HG02973 (cell line): ENCODE data around the gene ZMYND19.
"Not testable (repeated sequence)": the region's sequence is repeated elsewhere in the genome, so short reads cannot be mapped to it uniquely, and the experiment has no call there.

ENCODE experiments used
- ATAC-seq: cut with Tn5 transposase; IDR thresholded peaks from one replicate; pipeline ENCODE4 v1.9.1; 2021; ENCODE audit warnings: moderate library complexity; ENCODE audit not compliant: unreplicated experiment

ZMYND19 gene

DNA sequence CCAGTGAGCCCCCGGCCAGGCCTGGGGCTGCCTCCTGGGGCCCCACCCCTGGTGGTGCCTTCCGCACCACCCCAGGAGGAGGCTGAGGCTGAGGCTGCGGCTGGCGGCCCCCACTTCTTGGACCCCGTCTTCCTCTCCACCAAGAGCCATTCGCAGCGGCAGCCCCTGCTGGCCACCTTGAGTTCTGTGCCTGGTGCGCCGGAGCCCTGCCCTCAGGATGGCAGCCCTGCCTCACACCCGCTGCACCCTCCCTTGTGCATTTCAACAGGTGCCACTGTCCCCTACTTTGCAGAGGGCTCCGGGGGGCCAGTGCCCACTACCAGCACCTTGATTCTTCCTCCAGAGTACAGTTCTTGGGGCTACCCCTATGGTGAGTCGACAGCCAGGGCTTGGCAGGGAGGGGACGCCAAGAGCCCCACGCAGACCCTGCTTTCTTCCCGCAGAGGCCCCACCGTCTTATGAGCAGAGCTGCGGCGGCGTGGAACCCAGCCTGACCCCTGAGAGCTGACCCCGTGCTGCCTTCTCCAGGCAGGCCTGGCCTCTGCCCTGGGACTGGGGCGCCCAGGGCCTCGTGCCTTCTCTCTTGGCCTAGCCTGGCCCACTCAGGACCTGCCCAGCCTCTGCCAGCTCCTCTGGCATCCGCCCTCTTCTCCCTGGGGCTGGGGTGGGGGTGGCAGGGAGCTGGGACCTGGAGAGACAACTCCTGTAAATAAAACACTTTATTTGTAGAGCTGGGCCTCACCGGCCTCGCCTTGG lies 24.5 kb upstream of the ZMYND19 start:
- no peak for ATAC-seq

GRCh38 chr9:137613738-137614523 lies 23.6 kb upstream of the ZMYND19 start:
- ATAC-seq = no peak

DNA sequence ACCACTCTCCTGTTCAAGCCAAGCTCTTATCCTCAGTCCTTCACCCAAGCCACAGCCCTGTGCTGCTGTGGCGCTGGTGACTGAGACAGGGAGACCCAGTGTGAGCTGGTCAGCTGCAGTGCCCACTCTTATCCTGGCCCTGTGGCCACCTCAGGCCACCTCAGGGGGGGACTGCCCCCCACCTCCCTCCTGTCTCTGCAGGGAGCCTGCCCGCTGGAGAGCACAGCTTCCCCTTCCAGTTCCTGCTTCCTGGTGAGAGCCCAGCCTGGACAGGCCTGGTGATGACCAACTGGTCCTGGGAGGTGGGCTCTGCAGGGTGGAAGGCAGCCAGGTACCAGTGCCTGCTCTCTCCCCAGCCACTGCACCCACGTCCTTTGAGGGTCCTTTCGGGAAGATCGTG lies 22.9 kb upstream of the ZMYND19 start:
- ATAC-seq = no peak

DNA sequence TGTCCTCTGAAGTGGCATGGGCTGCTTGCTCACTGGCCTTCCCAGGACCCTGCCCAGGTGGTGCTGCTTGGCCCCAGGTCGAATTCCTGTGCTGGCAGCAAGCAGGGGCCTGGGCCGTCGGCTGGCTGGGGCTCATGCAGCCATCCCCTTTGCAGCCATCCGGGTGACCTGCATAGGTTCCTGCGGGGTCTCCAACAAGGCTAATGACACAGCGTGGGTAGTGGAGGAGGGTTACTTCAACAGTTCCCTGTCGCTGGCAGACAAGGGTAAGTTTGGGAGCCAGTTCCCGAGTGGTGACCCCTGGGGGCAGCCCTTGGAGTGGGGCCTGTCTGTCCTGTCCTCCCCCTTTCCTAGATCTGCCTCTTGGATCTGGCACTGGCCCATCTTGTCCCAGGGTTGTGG lies 22.4 kb upstream of the ZMYND19 start:
- ATAC-seq = no peak

DNA sequence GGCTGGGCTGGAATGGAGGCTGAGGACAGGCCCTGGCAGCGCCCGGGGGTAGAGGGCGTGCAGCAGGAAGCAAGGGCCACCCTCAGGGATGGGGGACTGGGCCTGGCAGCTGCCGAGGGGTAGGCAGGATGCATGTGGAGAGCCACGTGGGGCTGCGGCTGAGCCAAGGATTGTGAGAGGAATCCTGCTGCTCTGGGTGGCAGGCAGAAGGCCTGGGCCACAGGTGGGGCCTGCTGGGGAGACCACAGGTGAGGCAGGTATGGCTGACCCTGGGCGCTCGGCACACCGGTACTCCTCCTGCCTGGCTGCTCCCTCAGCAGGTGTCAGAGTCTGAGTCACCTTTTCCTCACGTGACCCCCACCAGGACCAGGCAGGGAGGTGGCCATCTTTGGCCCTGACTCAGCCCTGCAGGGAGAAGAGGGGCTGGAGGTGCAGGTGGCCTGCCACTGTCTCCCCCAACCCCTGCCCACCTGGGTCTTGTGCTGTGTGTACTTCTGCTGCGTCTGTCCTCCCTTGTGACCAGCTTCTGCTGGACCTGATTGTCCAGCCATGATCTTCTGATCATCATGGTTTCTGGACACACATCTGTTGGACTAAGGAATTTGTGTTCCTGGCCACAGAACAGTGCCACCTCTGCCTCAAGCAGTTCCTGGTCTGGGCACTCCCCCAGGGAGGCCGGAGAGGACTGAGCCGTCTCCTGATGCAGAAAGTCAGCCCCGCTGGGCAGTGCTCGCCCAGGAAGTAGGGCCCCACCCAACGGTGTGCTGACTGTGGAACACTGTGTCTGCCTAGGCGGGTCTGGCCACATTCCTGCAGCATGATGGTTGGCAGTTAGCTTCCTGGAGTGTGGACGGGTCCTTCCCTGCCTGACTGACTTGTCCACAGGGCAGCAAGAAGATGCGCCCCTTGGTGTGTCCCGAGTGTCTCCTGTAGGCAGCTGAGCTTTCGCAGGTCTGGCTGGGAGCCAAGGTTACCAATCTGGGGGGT lies 21.6 kb upstream of the ZMYND19 start:
- ATAC-seq = no peak

DNA sequence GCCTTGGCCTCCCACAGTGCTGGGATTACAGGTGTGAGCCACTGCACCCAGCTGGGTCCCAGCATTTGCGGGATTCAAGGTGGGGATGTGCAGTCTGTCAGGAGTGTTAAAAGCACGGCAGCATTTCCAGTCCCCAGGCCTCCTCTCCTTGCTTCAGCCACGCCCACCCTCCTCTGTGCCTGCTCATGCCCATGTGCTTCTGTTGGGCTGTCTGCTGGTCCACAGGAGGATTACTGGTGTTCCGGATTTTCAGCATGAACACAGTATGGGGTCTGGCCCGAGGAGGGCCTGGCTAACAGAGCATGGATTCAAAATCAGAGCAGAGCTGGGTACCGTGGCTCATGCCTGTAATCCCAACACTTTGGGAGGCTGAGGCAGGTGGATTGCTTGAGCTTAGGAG lies 20.6 kb upstream of the ZMYND19 start:
- no peak for ATAC-seq

- no peak for ATAC-seq
Observed at GRCh38 chr9:137607141-137607857, 17.0 kb upstream of the ZMYND19 start.

DNA sequence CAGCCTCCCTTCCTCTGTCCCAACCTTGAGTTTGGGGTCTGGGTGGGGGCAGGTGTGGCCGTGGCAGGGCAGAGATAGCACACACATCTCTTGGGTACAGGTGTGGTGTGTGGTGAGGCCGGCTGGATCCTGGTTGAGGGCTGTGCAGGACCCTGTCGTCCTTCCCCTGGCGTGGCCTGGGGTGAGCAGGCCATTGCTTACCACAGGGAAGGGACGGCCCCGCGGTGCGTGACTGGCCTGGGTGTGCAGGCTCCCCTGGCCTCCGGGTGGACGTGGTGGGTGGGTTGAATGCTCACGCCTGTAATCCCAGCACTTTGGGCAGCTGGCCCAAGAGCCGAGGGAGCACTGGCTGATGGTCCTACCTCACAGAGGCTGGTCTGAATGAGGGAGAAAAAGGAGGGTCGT lies 16.4 kb upstream of the ZMYND19 start:
- no peak for ATAC-seq

GRCh38 chr9:137606005-137606621 lies 15.8 kb upstream of the ZMYND19 start:
- ATAC-seq = peak; percentile 16

- peak; percentile 59 for ATAC-seq
Observed at GRCh38 chr9:137605121-137606004, 15.1 kb upstream of the ZMYND19 start, which contains the start of gene ARRDC1. ARRDC1 (plus strand) TSS chr9:137605686; CDS start chr9:137605718, 32 bp downstream.

DNA sequence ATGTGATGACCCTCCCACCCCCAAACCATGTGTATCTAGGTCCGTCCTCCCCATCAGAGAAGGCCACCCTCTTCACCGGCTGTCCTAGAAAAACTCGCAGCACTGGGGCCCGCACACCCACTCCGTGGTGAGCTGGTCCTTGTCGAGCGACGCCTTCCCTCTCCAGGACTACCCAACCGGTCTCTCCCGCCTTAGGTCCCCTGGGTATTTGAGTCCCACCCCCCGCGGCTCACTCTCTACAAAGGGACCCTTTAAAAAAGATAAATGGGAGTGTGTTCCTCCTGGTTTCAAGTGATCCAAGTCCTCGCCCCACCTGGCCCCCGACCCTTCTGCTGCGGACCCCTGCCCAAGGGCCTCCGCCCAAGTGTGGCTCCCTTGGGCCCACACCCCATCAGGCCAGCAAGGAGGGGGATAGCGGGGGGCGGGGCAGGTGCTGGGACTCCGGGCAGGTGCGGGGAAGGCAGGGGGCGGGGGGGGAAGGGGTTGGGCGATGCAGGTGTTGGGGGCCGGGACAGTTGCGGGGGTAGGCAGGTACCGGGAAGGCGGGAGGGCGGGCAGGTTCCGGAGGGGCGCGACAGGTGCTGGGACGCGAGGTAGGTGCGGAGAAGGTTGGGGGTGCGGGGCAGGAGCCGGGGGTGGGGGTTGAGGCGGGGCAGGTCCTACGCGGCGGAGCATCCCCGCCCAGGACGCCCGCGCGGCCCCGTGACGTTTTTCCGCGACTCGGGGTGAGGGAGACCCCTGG lies 14.2 kb upstream of the ZMYND19 start:
- no peak for ATAC-seq

DNA sequence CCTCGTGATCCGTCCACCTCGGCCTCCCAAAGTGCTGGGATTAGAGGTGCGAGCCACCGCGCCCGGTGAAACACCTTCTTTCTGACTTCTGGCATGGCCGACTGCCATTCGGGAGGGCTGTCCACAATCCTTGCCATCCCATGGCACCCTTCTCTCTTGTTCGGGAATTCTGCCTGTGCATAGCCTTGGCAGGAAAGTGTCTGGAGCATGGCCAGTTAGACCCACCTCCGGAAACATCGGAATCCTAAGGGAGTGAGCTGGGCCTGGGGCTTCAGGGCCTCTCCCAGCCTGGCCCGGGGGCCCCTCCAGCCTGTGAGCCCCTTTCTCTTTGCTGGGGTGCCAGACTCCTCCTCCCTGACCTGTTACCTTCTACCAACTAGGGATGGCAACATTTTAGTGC lies 13.6 kb upstream of the ZMYND19 start:
- no peak for ATAC-seq

DNA sequence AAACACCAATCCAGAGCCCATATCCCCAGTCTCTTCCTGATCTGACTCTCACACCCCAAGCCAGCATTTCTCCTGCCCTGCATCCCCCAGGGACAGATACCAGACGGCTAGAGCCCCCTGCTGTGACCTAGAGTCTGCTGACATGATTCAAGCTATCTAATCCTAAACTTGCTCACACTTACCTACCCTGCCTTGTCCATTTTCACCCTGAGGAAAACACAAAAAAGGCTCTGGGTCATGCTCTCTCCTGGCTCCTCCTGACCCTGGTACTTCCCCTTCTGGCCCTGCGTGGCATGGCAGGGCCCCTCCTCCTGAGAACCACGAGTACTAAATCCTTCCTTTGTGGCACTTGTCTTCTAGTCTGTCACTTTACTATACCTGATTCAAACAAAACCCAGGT lies 12.3 kb upstream of the ZMYND19 start:
- no peak for ATAC-seq

GRCh38 chr9:137598943-137599342 lies 8.6 kb upstream of the ZMYND19 start:
- ATAC-seq = no peak

DNA sequence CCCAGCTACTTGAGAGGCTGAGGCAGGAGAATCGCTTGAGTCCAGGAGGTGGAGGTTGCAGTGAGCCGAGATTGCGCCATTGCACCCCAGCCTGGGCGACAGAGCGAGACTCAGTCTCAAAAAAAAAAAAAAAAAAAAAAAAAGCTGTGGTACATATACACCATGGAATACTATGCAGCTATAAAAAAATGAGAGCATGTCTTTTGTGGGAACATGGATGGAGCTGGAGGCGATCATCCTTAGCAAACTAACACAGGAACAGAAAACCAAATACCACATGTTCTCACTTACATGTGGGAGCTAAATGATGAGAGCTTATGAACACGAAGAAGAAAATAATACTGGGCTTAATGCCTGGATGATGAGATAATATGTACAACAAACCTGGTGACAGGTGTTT lies 6.3 kb upstream of the ZMYND19 start:
- ATAC-seq = not testable (repeated sequence)

GRCh38 chr9:137593176-137593575 lies 2.9 kb upstream of the ZMYND19 start:
- ATAC-seq = no peak

GRCh38 chr9:137592767-137593166 lies 2.5 kb upstream of the ZMYND19 start:
- ATAC-seq = no peak

DNA sequence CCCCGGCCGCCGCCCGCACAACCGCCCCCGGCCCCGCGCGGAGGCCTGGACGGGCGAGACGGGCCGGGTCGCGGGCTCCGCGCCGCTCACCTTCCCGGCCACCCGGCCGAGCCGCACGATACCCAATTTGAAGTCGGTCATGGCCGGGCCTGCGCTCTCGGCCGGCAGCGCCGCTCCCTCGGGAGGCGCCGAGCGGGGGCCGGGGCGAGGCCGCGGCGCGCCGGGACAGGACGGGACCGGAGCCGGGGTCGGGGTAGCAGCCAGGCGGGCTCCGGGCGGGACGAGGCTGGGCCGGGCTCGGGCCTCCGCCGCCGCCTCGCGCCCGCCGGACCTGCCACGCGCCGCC lies 216 bp downstream of the ZMYND19 start:
- ATAC-seq = no peak
